HepG2 (cell line): Measurements from ENCODE around the gene MTCH1. TPM values are rescaled to one million over a fixed set of nuclear protein-coding genes. Genes with fewer than 3 reads are reported as not detected.

Experiments used
- AKAP8 ChIP-seq: sonication (generic); formaldehyde crosslinking; IDR thresholded peaks from 2 replicates; pipeline ENCODE4 v1.5.1; 2020; ENCODE audit warnings: mild to moderate bottlenecking, missing genetic modification reagents
- GATAD2A ChIP-seq: IDR thresholded peaks from 2 replicates; pipeline ENCODE4 v1.6.1; 2016
- GPN1 ChIP-seq: sonication (generic); formaldehyde crosslinking; IDR thresholded peaks from 2 replicates; pipeline ENCODE4 v1.5.1; 2020; ENCODE audit warnings: missing genetic modification reagents, borderline replicate concordance
- GTF2F1 ChIP-seq: fragments of 150-350 bp; IDR thresholded peaks from 2 replicates; pipeline ENCODE4 v1.6.1; 2014; ENCODE audit warnings: low read length
- LCORL ChIP-seq, 2 experiments: fragments of 450-650 bp in 1 of 2; sonication (generic) in 1 of 2; formaldehyde crosslinking in 1 of 2; IDR thresholded peaks; 2 replicates each; pipeline versions ENCODE4 v1.5.0 to v1.6.1; 2017 to 2020; ENCODE audit warnings: antibody characterized with exemption in 1 of 2, missing genetic modification reagents in 1 of 2
- ZFP36 ChIP-seq: fragments of 150-350 bp; IDR thresholded peaks from 2 replicates; pipeline ENCODE4 v1.6.1; 2018; ENCODE audit warnings: borderline replicate concordance, low read length, low read depth; ENCODE audit not compliant: partially characterized antibody
- ZFP37 ChIP-seq: sonication (generic); formaldehyde crosslinking; IDR thresholded peaks from 2 replicates; pipeline ENCODE4 v1.4.0; 2020; ENCODE audit warnings: missing genetic modification reagents, borderline replicate concordance
- ZNF317 ChIP-seq: sonication (generic); formaldehyde crosslinking; IDR thresholded peaks from 2 replicates; pipeline ENCODE4 v1.5.0; 2020; ENCODE audit warnings: mild to moderate bottlenecking, missing genetic modification reagents
- ZNF577 ChIP-seq: sonication (generic); formaldehyde crosslinking; IDR thresholded peaks from 2 replicates; pipeline ENCODE4 v1.4.0; 2020; ENCODE audit warnings: mild to moderate bottlenecking, low read depth, missing genetic modification reagents, borderline replicate concordance
- ZNF687 ChIP-seq: sonication (generic); formaldehyde crosslinking; IDR thresholded peaks from 2 replicates; pipeline ENCODE4 v1.5.1; 2020; ENCODE audit warnings: mild to moderate bottlenecking, missing genetic modification reagents, moderate library complexity
- polyA plus RNA-seq, 8 experiments: library from polyadenylated mRNA; depleted of rRNA in 3 of 8; stranded (reverse) in 7 of 8; unstranded in 1 of 8; fragments of >200 nt; fragmentation: Illumina TruSeq in 4 of 8; extraction: Trizol in 4 of 8; gene quantifications; 2 replicates each; pipeline versions ENCODE4 v1.2.1 to v1.2.3, GENCODE V29; 2011 to 2016; ENCODE audit warnings: low read depth in 4 of 8, missing spikeins in 1 of 8, mixed read lengths in 1 of 8; ENCODE audit not compliant: insufficient read depth in 1 of 8
- total RNA-seq, 5 experiments: library from RNA; depleted of rRNA; stranded (reverse); fragments of >200 nt; fragmentation: Illumina TruSeq; extraction: Trizol; gene quantifications; 2 replicates each; pipeline ENCODE4 v1.2.3, GENCODE V29; 2016; ENCODE audit warnings: low read depth in 1 of 5
- TF ChIP-seq, protein P1 (sequence below): sonication (generic); formaldehyde crosslinking; IDR thresholded peaks from 2 replicates; pipeline ENCODE4 v1.8.0; 2022; ENCODE audit warnings: missing genetic modification reagents, mild to moderate bottlenecking, moderate library complexity, borderline replicate concordance
- TF ChIP-seq, protein P2 (sequence below): sonication (generic); formaldehyde crosslinking; IDR thresholded peaks from 2 replicates; pipeline ENCODE4 v1.4.0; 2020; ENCODE audit warnings: missing genetic modification reagents, borderline replicate concordance

MTCH1 gene
- total and polyA plus RNA-seq, 2 of the 13 experiments (the other 11 are each of a cell fraction or from before 2014, with no cell fraction given), result 86.2 to 144 TPM

DNA sequence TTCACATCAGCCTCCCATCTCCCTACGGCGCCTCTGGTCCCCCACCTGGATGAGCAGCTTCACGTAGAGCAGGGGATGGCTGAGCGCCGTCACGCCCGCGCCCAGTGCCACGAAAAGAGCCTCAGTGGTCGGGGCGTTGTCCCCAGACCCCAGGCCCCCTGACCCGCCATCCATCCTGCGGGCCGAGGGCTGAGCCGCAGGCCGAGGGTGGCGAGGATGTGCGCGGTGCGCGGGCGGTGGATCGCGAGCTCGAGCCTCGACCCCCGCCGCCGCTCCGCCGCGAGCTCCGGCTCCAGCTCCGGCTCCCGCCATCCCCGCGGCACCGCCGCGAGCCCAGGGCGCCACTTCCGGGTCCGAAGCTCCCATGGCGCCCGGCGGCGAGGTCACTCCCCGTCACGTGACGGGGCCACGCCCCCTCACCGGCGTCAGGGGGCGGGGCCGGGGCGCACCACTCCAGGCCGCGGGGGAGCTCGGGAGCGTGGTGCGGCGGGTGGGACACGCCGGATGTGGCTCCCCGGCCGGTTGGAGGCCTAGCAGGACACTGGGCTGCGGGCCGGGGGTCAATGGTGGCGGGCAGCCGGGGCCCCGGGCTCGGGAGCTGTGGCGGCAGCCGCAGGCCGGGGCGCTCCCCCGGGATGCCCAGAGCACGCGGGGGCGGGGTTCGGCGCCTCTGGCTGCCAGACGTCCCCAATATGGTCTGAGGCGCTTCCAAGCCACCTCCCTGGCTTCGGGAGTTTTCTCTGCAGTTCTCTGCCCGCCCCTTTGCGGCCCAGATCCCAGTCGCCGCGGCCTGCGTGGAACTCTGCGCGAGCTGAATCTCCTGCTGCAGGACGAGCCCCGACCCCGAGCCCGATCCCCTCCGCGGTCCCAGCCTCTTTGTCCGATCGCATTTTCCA, at the start of gene MTCH1 (continued):
- TF ChIP-seq ZNF687 (peak; percentile 92), ZNF577 (CRISPR knock-in tag) (0 out of 2 replicates have a peak, but pooled peaks have one; percentile 47), ZFP37 (CRISPR knock-in tag) (no peak), AKAP8 (CRISPR knock-in tag) (peak; percentile 61; the same call in 1 of the 2 replicates), GATAD2A (CRISPR knock-in tag) (peak; percentile 34; the same call in 1 of the 2 replicates), GTF2F1 (peak; percentile 74; the same call in 1 of the 2 replicates), GPN1 (CRISPR knock-in tag) (no peak; the same call in 1 of the 2 replicates), LCORL (IDR thresholded peaks at IDR 0.05) (no peak), LCORL (CRISPR knock-in tag; IDR thresholded peaks at IDR 0.05) (no peak), ZNF317 (CRISPR knock-in tag) (no peak), ZFP36 (no peak)
- TF ChIP-seq, protein P1, sequence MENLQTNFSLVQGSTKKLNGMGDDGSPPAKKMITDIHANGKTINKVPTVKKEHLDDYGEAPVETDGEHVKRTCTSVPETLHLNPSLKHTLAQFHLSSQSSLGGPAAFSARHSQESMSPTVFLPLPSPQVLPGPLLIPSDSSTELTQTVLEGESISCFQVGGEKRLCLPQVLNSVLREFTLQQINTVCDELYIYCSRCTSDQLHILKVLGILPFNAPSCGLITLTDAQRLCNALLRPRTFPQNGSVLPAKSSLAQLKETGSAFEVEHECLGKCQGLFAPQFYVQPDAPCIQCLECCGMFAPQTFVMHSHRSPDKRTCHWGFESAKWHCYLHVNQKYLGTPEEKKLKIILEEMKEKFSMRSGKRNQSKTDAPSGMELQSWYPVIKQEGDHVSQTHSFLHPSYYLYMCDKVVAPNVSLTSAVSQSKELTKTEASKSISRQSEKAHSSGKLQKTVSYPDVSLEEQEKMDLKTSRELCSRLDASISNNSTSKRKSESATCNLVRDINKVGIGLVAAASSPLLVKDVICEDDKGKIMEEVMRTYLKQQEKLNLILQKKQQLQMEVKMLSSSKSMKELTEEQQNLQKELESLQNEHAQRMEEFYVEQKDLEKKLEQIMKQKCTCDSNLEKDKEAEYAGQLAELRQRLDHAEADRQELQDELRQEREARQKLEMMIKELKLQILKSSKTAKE (CRISPR knock-in tag), result peak; percentile 26
- TF ChIP-seq, protein P2, sequence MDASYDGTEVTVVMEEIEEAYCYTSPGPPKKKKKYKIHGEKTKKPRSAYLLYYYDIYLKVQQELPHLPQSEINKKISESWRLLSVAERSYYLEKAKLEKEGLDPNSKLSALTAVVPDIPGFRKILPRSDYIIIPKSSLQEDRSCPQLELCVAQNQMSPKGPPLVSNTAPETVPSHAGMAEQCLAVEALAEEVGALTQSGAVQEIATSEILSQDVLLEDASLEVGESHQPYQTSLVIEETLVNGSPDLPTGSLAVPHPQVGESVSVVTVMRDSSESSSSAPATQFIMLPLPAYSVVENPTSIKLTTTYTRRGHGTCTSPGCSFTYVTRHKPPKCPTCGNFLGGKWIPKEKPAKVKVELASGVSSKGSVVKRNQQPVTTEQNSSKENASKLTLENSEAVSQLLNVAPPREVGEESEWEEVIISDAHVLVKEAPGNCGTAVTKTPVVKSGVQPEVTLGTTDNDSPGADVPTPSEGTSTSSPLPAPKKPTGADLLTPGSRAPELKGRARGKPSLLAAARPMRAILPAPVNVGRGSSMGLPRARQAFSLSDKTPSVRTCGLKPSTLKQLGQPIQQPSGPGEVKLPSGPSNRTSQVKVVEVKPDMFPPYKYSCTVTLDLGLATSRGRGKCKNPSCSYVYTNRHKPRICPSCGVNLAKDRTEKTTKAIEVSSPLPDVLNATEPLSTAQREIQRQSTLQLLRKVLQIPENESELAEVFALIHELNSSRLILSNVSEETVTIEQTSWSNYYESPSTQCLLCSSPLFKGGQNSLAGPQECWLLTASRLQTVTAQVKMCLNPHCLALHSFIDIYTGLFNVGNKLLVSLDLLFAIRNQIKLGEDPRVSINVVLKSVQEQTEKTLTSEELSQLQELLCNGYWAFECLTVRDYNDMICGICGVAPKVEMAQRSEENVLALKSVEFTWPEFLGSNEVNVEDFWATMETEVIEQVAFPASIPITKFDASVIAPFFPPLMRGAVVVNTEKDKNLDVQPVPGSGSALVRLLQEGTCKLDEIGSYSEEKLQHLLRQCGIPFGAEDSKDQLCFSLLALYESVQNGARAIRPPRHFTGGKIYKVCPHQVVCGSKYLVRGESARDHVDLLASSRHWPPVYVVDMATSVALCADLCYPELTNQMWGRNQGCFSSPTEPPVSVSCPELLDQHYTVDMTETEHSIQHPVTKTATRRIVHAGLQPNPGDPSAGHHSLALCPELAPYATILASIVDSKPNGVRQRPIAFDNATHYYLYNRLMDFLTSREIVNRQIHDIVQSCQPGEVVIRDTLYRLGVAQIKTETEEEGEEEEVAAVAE, result no peak; the same call in 1 of the 2 replicates
